HG02943 (cell line): Measurements from ENCODE around the gene ME1.

Experiments
- ATAC-seq: cut with Tn5 transposase; IDR thresholded peaks from one replicate; pipeline ENCODE4 v1.9.1; 2021; ENCODE audit warnings: mild to moderate bottlenecking, low read depth, moderate library complexity; ENCODE audit not compliant: unreplicated experiment

ME1 gene

GRCh38 chr6:83433177-83433576, 2.3 kb upstream of the ME1 start:
- ATAC-seq = no peak

- ATAC-seq = no peak
Measured at GRCh38 chr6:83432636-83433035, 1.8 kb upstream of the ME1 start.

GRCh38 chr6:83431545-83432155, 799 bp upstream of the ME1 start:
- no peak for ATAC-seq

GRCh38 chr6:83429857-83430610, 817 bp downstream of the ME1 start:
- ATAC-seq = peak; percentile 2

- no peak for ATAC-seq
Measured at GRCh38 chr6:83429269-83429668, 1.6 kb downstream of the ME1 start.

GRCh38 chr6:83424392-83425018, 6.3 kb downstream of the ME1 start:
- no peak for ATAC-seq

GRCh38 chr6:83417880-83418663, 12.8 kb downstream of the ME1 start:
- no peak for ATAC-seq

- no peak for ATAC-seq
Measured at GRCh38 chr6:83413068-83413467, 17.8 kb downstream of the ME1 start.

GRCh38 chr6:83411731-83412130, 19.1 kb downstream of the ME1 start:
- no peak for ATAC-seq

- ATAC-seq = no peak
Measured at GRCh38 chr6:83403191-83403590, 27.7 kb downstream of the ME1 start.

GRCh38 chr6:83389606-83390005, 41.2 kb downstream of the ME1 start:
- no peak for ATAC-seq

- ATAC-seq = no peak
Measured at GRCh38 chr6:83385473-83385872, 45.4 kb downstream of the ME1 start.

- ATAC-seq = no peak
Measured at GRCh38 chr6:83384751-83385150, 46.1 kb downstream of the ME1 start.

- ATAC-seq = no peak
Measured at GRCh38 chr6:83381949-83382348, 48.9 kb downstream of the ME1 start.

- no peak for ATAC-seq
Measured at GRCh38 chr6:83378621-83379388, 52.0 kb downstream of the ME1 start.

GRCh38 chr6:83371423-83371822, 59.4 kb downstream of the ME1 start:
- no peak for ATAC-seq

- ATAC-seq = no peak
Measured at GRCh38 chr6:83370567-83370966, 60.3 kb downstream of the ME1 start.

- no peak for ATAC-seq
Measured at GRCh38 chr6:83369692-83370091, 61.2 kb downstream of the ME1 start.

- no peak for ATAC-seq
Measured at GRCh38 chr6:83368577-83368976, 62.3 kb downstream of the ME1 start.

- no peak for ATAC-seq
Measured at GRCh38 chr6:83367104-83367503, 63.7 kb downstream of the ME1 start.
